Panc1 (cell line): ENCODE data around the gene ARMC2. TPM values are rescaled to one million over a fixed set of nuclear protein-coding genes. Genes with fewer than 3 reads are reported as not detected.

Source experiments
- ATAC-seq: fragments of 200-7000 bp; cut with Tn5 transposase; 2 replicates; pipeline ENCODE4 v1.9.1; 2020; ENCODE audit warnings: mild to moderate bottlenecking, moderate library complexity
- BruUV-seq: library from RNA; stranded (reverse); fragments of 400-500 nt; replicated peaks from 2 replicates; lab custom pipeline; 2021; lab: Mats Ljungman, UMichigan
- CTCF ChIA-PET: fragments of 300-600 bp; sonication (Branson Sonifier 250); formaldehyde crosslinking; loops from one replicate; lab custom pipeline; 2022; ENCODE audit warnings: antibody characterized with exemption; lab: Charles Lee
- POLR2A ChIA-PET: fragments of 300-600 bp; sonication (Branson Sonifier 250); formaldehyde crosslinking; loops from one replicate; lab custom pipeline; 2022; ENCODE audit warnings: antibody characterized with exemption; lab: Charles Lee
- DNase-seq: peaks from one replicate; pipeline ENCODE4 v3.0.0-alpha.2; 2010; ENCODE audit warnings: low read depth, low spot score
- H3K27ac ChIP-seq: 2 replicates; pipeline ENCODE4 v1.5.1; 2011; ENCODE audit warnings: mild to moderate bottlenecking, low read length, inconsistent platforms
- H3K27me3 ChIP-seq: fragments of 200-500 bp; sonication (Bioruptor generic); 2 replicates; pipeline ENCODE4 v1.6.0; 2014; ENCODE audit warnings: low read length, inconsistent platforms; ENCODE audit not compliant: control insufficient read depth, insufficient read depth
- H3K36me3 ChIP-seq: fragments of 200-500 bp; sonication (Bioruptor generic); 2 replicates; pipeline ENCODE4 v1.5.1; 2014; ENCODE audit warnings: inconsistent platforms, mild to moderate bottlenecking, low read length, moderate library complexity; ENCODE audit not compliant: control insufficient read depth, insufficient read depth
- H3K4me1 ChIP-seq: 2 replicates; pipeline ENCODE4 v1.5.1; 2011; ENCODE audit warnings: inconsistent platforms, mild to moderate bottlenecking, low read length, moderate library complexity; ENCODE audit not compliant: control insufficient read depth, insufficient read depth
- H3K4me3 ChIP-seq, 2 experiments: 2 replicates each; pipeline ENCODE4 v1.5.1; 2011 to 2012; ENCODE audit warnings: low read depth in 2 of 2, low read length in 2 of 2, mild to moderate bottlenecking in 2 of 2, inconsistent platforms in 1 of 2, moderate library complexity in 1 of 2
- H3K9me3 ChIP-seq: fragments of 200-500 bp; sonication (Bioruptor generic); 2 replicates; pipeline ENCODE4 v1.5.1; 2014; ENCODE audit warnings: low read depth, mild to moderate bottlenecking, inconsistent platforms, low read length, moderate library complexity; ENCODE audit not compliant: control insufficient read depth, insufficient read depth
- POLR2AphosphoS5 ChIP-seq: IDR thresholded peaks from 2 replicates; pipeline ENCODE4 v1.6.1; 2012; ENCODE audit warnings: mild to moderate bottlenecking, low read depth, low read length, moderate library complexity
- SIN3A ChIP-seq: IDR thresholded peaks from 2 replicates; pipeline ENCODE4 v1.6.1; 2012; ENCODE audit warnings: low read depth, mild to moderate bottlenecking, low read length, moderate library complexity, borderline replicate concordance; ENCODE audit not compliant: insufficient read depth
- TCF7L2 ChIP-seq: IDR thresholded peaks from 2 replicates; pipeline ENCODE4 v1.6.1; 2011; ENCODE audit warnings: mild to moderate bottlenecking, low read depth, low read length, inconsistent platforms
- in situ Hi-C: cut with HindIII; loops from 2 replicates; pipeline ENCODE4 v1.10.0; 2016; ENCODE audit warnings: low sequenced_read_pairs, low pct_unique_long_range_greater_than_20kb
- intact Hi-C: fragments of 100-400 bp; cut with micrococcal nuclease; formaldehyde crosslinking; loops from one replicate; pipeline ENCODE4 v1.10.0; 2022; ENCODE audit not compliant: unreplicated experiment
- total RNA-seq: library from RNA; stranded (reverse); gene quantifications from one replicate; pipeline ENCODE4 v1.2.1, GENCODE V29; 2021; ENCODE audit not compliant: unreplicated experiment
- TF ChIP-seq, protein P1 (sequence below): fragments of 450-650 bp; IDR thresholded peaks from 2 replicates; pipeline ENCODE4 v1.5.1; 2017; ENCODE audit warnings: mild to moderate bottlenecking
- TF ChIP-seq, protein P2 (sequence below), 2 experiments: IDR thresholded peaks; 2 replicates each; pipeline ENCODE4 v1.6.1; 2011 to 2012; ENCODE audit warnings: low read depth in 2 of 2, control low read depth in 1 of 2, low read length in 1 of 2, mild to moderate bottlenecking in 1 of 2, moderate library complexity in 1 of 2; ENCODE audit not compliant: insufficient read depth in 1 of 2

ARMC2 gene
- total RNA-seq, 1 experiment from 2014 or later = 9.3 TPM

DNA sequence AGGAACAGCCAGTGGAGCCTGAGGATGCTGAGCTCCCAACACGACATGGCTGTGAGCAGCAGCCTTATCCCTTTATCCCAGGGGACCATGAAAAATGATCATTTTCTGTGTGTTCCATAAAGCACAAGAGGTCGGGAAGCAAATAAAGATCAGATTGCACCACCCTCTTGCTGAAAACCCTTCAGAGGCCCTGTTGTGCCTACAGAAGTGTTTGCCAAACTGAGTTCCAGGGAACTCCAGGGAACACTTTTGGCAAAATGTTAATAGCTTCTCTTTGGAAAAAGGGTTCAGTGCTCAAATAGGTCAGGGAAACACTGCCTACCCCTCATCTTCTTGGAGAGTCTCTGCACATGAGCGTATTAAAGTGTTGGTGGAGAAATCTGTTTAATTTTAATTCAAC is 24.4 kb downstream of the ARMC2 start:
- Histone ChIP-seq H3K4me3 (no peak overlapping the region), H3K36me3 (no peaks in the 10 kb centered on the region), H3K27me3 (no peaks in the 10 kb centered on the region), H3K4me1 (no peaks in the 10 kb centered on the region), H3K27ac (no peak overlapping the region), H3K9me3 (no peaks in the 10 kb centered on the region)
- no TSS peak for BruUV-seq
- intact Hi-C loops = no loop called here
- ATAC-seq (no peak), DNase-seq (no peak)
- in situ Hi-C loops = no loop called here
- CTCF ChIA-PET = no interaction called here
- POLR2A ChIA-PET = interaction anchor here (0.6 kb wide), 2 partner anchors 126 to 506 kb away, joined by 3 to 6 read pairs; no protein-coding TSS in a partner anchor
- no peak for TF ChIP-seq SIN3A
- TF ChIP-seq, protein P1, sequence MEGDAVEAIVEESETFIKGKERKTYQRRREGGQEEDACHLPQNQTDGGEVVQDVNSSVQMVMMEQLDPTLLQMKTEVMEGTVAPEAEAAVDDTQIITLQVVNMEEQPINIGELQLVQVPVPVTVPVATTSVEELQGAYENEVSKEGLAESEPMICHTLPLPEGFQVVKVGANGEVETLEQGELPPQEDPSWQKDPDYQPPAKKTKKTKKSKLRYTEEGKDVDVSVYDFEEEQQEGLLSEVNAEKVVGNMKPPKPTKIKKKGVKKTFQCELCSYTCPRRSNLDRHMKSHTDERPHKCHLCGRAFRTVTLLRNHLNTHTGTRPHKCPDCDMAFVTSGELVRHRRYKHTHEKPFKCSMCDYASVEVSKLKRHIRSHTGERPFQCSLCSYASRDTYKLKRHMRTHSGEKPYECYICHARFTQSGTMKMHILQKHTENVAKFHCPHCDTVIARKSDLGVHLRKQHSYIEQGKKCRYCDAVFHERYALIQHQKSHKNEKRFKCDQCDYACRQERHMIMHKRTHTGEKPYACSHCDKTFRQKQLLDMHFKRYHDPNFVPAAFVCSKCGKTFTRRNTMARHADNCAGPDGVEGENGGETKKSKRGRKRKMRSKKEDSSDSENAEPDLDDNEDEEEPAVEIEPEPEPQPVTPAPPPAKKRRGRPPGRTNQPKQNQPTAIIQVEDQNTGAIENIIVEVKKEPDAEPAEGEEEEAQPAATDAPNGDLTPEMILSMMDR = no peak

DNA sequence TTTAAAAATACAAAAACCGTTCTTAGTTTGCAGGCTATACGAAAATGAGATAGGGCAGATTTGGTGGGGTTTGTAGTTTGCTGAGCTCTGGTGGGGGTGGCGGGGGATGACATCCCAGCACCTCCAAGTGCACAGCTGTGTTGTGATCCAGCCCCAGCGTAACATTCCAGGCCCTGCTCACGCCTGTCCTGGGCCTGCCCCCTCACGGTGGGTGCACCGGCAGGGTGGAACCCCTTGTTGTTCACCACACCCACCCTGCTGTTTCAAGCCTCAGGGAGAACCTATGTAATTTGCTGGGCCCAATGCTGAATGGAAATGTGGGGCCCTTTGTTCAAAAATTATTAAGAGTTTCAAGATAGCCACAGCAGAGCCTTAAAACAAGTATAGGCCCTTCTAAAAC is 25.0 kb downstream of the ARMC2 start:
- intact Hi-C loops (no loop called here), in situ Hi-C loops (no loop called here)
- Histone ChIP-seq H3K27me3 (no peaks in the 10 kb centered on the region), H3K9me3 (no peaks in the 10 kb centered on the region), H3K27ac (no peak overlapping the region), H3K4me1 (no peaks in the 10 kb centered on the region), H3K4me3 (no peak overlapping the region), H3K36me3 (no peaks in the 10 kb centered on the region)
- ATAC-seq (no peak), DNase-seq (no peak)
- CTCF ChIA-PET = no interaction called here
- POLR2A ChIA-PET = interaction anchor here (0.6 kb wide), 2 partner anchors 126 to 506 kb away, joined by 3 to 6 read pairs; no protein-coding TSS in a partner anchor
- no TSS peak for BruUV-seq
- no peak for TF ChIP-seq SIN3A
- no peak for TF ChIP-seq TCF7L2
- TF ChIP-seq, protein P1 = no peak
- TF ChIP-seq, protein P2, sequence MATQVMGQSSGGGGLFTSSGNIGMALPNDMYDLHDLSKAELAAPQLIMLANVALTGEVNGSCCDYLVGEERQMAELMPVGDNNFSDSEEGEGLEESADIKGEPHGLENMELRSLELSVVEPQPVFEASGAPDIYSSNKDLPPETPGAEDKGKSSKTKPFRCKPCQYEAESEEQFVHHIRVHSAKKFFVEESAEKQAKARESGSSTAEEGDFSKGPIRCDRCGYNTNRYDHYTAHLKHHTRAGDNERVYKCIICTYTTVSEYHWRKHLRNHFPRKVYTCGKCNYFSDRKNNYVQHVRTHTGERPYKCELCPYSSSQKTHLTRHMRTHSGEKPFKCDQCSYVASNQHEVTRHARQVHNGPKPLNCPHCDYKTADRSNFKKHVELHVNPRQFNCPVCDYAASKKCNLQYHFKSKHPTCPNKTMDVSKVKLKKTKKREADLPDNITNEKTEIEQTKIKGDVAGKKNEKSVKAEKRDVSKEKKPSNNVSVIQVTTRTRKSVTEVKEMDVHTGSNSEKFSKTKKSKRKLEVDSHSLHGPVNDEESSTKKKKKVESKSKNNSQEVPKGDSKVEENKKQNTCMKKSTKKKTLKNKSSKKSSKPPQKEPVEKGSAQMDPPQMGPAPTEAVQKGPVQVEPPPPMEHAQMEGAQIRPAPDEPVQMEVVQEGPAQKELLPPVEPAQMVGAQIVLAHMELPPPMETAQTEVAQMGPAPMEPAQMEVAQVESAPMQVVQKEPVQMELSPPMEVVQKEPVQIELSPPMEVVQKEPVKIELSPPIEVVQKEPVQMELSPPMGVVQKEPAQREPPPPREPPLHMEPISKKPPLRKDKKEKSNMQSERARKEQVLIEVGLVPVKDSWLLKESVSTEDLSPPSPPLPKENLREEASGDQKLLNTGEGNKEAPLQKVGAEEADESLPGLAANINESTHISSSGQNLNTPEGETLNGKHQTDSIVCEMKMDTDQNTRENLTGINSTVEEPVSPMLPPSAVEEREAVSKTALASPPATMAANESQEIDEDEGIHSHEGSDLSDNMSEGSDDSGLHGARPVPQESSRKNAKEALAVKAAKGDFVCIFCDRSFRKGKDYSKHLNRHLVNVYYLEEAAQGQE (IDR thresholded peaks at IDR 0.05; ENCODE audit: insufficient read depth in 1 of 2, low read depth in 2 of 2, low read length in 1 of 2) = no peak
- no peak for TF ChIP-seq POLR2AphosphoS5

DNA sequence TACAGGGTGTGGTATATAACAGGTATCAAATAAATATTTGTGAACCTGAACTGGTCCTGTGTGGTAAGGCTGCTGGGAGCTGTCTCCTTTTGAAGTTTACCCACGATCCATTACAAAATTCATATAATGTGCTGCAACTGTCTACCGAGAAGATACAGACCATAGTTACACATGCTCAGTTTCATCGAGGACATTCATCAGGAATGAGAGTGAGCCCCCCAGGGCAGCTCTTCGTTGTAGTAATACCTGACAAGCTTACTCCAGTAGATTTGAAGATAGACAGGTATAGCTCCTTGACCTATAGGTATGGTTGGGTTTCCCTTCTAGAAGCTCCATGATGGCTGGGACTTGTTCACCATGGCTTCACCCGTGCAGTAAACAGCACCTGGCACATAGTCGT is 25.7 kb downstream of the ARMC2 start:
- TF ChIP-seq POLR2AphosphoS5 = no peak
- TF ChIP-seq SIN3A = no peak
- TF ChIP-seq, protein P1 = no peak
- no peak for TF ChIP-seq TCF7L2
- TF ChIP-seq, protein P2 (IDR thresholded peaks at IDR 0.05; ENCODE audit: insufficient read depth in 1 of 2, low read depth in 2 of 2, low read length in 1 of 2) = no peak
- in situ Hi-C loops (no loop called here), intact Hi-C loops (no loop called here)
- H3K4me3 ChIP-seq = no peak overlapping the region
- ChIA-PET POLR2A (no interaction called here), CTCF (no interaction called here)
- no peak overlapping the region for H3K27ac ChIP-seq
- DNase-seq = no peak
- no peaks in the 10 kb centered on the region for H3K27me3 ChIP-seq
- BruUV-seq = no TSS peak
- no peaks in the 10 kb centered on the region for H3K4me1 ChIP-seq
- no peaks in the 10 kb centered on the region for H3K36me3 ChIP-seq
- ATAC-seq = no peak
- H3K9me3 ChIP-seq = no peaks in the 10 kb centered on the region
